H1 (cell line): ENCODE results near the gene IFI30. TPM values are rescaled to one million over a fixed set of nuclear protein-coding genes. Genes with fewer than 3 reads are reported as not detected.

ENCODE experiments used
- CHD1 ChIP-seq: IDR thresholded peaks from 2 replicates; pipeline ENCODE4 v1.6.1; 2012; ENCODE audit warnings: low read depth, low read length, improper control_type of control experiment
- CHD7 ChIP-seq: fragments of 300-600 bp; sonication (generic); IDR thresholded peaks from 2 replicates; pipeline ENCODE4 v1.7.1; 2012; ENCODE audit warnings: low read length, moderate library complexity, mild to moderate bottlenecking, inconsistent platforms; ENCODE audit not compliant: insufficient replicate concordance
- EGR1 ChIP-seq: IDR thresholded peaks from 2 replicates; pipeline ENCODE4 v1.6.1; 2011; ENCODE audit warnings: low read depth, low read length, borderline replicate concordance
- KDM1A ChIP-seq: fragments of 200-600, 300-600 bp; sonication (generic); IDR thresholded peaks from 2 replicates; pipeline ENCODE4 v1.7.1; 2016; ENCODE audit warnings: mild to moderate bottlenecking, low read length, borderline replicate concordance
- MAX ChIP-seq: IDR thresholded peaks from 2 replicates; pipeline ENCODE4 v1.6.1; 2012; ENCODE audit warnings: inconsistent platforms
- POLR2AphosphoS5 ChIP-seq: IDR thresholded peaks from 2 replicates; pipeline ENCODE4 v1.6.1; 2011; ENCODE audit warnings: low read depth, low read length
- TEAD4 ChIP-seq: IDR thresholded peaks from 2 replicates; pipeline ENCODE4 v1.6.1; 2012; ENCODE audit warnings: low read depth, low read length, inconsistent platforms, mixed read lengths
- USF2 ChIP-seq: IDR thresholded peaks from 2 replicates; pipeline ENCODE4 v1.6.1; 2011; ENCODE audit warnings: low read length, improper control_type of control experiment
- polyA plus RNA-seq, 7 experiments: library from polyadenylated mRNA; depleted of rRNA in 3 of 7; stranded (reverse) in 5 of 7; unstranded in 2 of 7; fragments of >200 nt in 5 of 7; fragments of 200-250 nt in 2 of 7; gene quantifications; 1 replicate in 5 of 7; 2 replicates in 1 of 7; 4 replicates in 1 of 7; pipeline versions ENCODE4 v1.2.1 to v1.2.3, GENCODE V29; 2011 to 2013; ENCODE audit warnings: missing spikeins in 2 of 7, mixed read lengths in 2 of 7
- total RNA-seq: library from RNA; stranded (reverse); fragmentation: NEBNext Ultra II Directional; extraction: Animal tissue kit (Norgen Biotek cat#: 25700); gene quantifications from 2 replicates; pipeline ENCODE4 v1.2.1, GENCODE V29; 2021

IFI30 gene
- total and polyA plus RNA-seq, 2 of the 8 experiments (the other 6 are each of a cell fraction or from before 2014, with no cell fraction given) = 28.9 to 62.4 TPM

- TF ChIP-seq CHD7 (no peak), CHD1 (no peak), USF2 (no peak), KDM1A (no peak), MAX (no peak), POLR2AphosphoS5 (no peak), TEAD4 (no peak), EGR1 (no peak)
Measured at GRCh38 chr19:18176367-18177310, 3.0 kb downstream of the IFI30 start (continued).
